SK-N-SH (cell line): ENCODE data around the gene TRIM54. TPM values are rescaled to one million over a fixed set of nuclear protein-coding genes. Genes with fewer than 3 reads are reported as not detected.

Experiments used
- CTCF ChIA-PET: fragments of 300-600, 350-600 bp; formaldehyde crosslinking; extraction: SDS; loops from one replicate; lab custom pipeline; 2021; lab: Yijun Ruan, JAX
- POLR2A ChIA-PET: fragments of 350-600 bp; sonication (Branson Sonifier 250); formaldehyde crosslinking; extraction: SDS; loops from one replicate; lab custom pipeline; 2020; ENCODE audit warnings: antibody characterized with exemption, inconsistent platforms; lab: Yijun Ruan, JAX
- DNase-seq: peaks from one replicate; pipeline ENCODE4 v3.0.0; 2012
- H2AFZ ChIP-seq: fragments of 200-600 bp; sonication (generic); 2 replicates; pipeline ENCODE4 v1.8.1; 2016; ENCODE audit warnings: antibody characterized with exemption, mild to moderate bottlenecking, low read depth
- H3F3A ChIP-seq: fragments of 200-600 bp; sonication (generic); replicated peaks from 2 replicates; pipeline ENCODE3; 2016; ENCODE audit warnings: antibody characterized with exemption, mild to moderate bottlenecking; ENCODE audit not compliant: insufficient read depth
- H3K27ac ChIP-seq, 2 experiments: fragments of 200-500 bp in 1 of 2; fragments of 200-600 bp in 1 of 2; sonication (Bioruptor generic) in 1 of 2; sonication (generic), shearing (Covaris generic) in 1 of 2; 2 replicates each; pipeline versions ENCODE4 v1.5.1 to v1.6.1; 2014 to 2016; ENCODE audit warnings: low read depth in 2 of 2, inconsistent platforms in 1 of 2, low read length in 1 of 2, mild to moderate bottlenecking in 1 of 2, mixed read lengths in 1 of 2
- H3K27me3 ChIP-seq: fragments of 200-600 bp; sonication (generic), shearing (Covaris generic); 2 replicates; pipeline ENCODE4 v1.6.1; 2016; ENCODE audit warnings: mixed run types; ENCODE audit not compliant: insufficient read depth
- H3K36me3 ChIP-seq, 2 experiments: fragments of 200-500 bp in 1 of 2; fragments of 200-600 bp in 1 of 2; sonication (Bioruptor generic) in 1 of 2; sonication (generic) in 1 of 2; replicated peaks in 1 of 2; 2 replicates each; pipeline versions ENCODE3 to v1.5.1; 2014 to 2016; ENCODE audit warnings: low read length in 1 of 2, mild to moderate bottlenecking in 1 of 2; ENCODE audit not compliant: insufficient read depth in 2 of 2, control insufficient read depth in 1 of 2
- H3K4me1 ChIP-seq, 2 experiments: fragments of 200-500 bp in 1 of 2; fragments of 200-600 bp in 1 of 2; sonication (Bioruptor generic) in 1 of 2; sonication (generic), shearing (Covaris generic) in 1 of 2; 2 replicates each; pipeline versions ENCODE4 v1.5.1 to v1.6.1; 2014 to 2016; ENCODE audit warnings: low read depth in 1 of 2, low read length in 1 of 2, mixed run types in 1 of 2; ENCODE audit not compliant: insufficient read depth in 2 of 2, control insufficient read depth in 1 of 2
- H3K4me2 ChIP-seq: fragments of 200-600 bp; sonication (generic), shearing (Covaris generic); 2 replicates; pipeline ENCODE4 v1.6.1; 2017; ENCODE audit warnings: mixed run types
- H3K4me3 ChIP-seq, 2 experiments: fragments of 200-500 bp in 1 of 2; fragments of 200-600 bp in 1 of 2; sonication (Bioruptor generic) in 1 of 2; sonication (generic), shearing (Covaris generic) in 1 of 2; 2 replicates each; pipeline versions ENCODE4 v1.5.1 to v1.8.1; 2014 to 2016; ENCODE audit warnings: low read depth in 2 of 2, inconsistent platforms in 1 of 2, low read length in 1 of 2, mild to moderate bottlenecking in 1 of 2, mixed read lengths in 1 of 2, moderate library complexity in 1 of 2
- H3K79me2 ChIP-seq: fragments of 200-600 bp; sonication (generic); 2 replicates; pipeline ENCODE4 v1.8.1; 2017; ENCODE audit warnings: mild to moderate bottlenecking; ENCODE audit not compliant: insufficient read depth
- H3K9ac ChIP-seq: fragments of 200-600 bp; sonication (generic); 2 replicates; pipeline ENCODE4 v1.6.1; 2017; ENCODE audit warnings: mixed run types
- H3K9me2 ChIP-seq: fragments of 200-600 bp; sonication (generic); 2 replicates; pipeline ENCODE4 v1.6.1; 2017; ENCODE audit warnings: mixed run types
- H3K9me3 ChIP-seq: fragments of 200-600 bp; sonication (generic); 2 replicates; pipeline ENCODE4 v1.6.1; 2017; ENCODE audit warnings: mixed run types, mild to moderate bottlenecking, moderate library complexity
- H4K20me1 ChIP-seq: fragments of 200-600 bp; sonication (generic); 2 replicates; pipeline ENCODE4 v1.6.1; 2017; ENCODE audit warnings: mild to moderate bottlenecking, mixed run types; ENCODE audit not compliant: insufficient read depth
- CHD2 ChIP-seq: fragments of 150-350 bp; IDR thresholded peaks from 2 replicates; pipeline ENCODE4 v1.6.1; 2018; ENCODE audit warnings: low read length; ENCODE audit not compliant: partially characterized antibody
- EP300 ChIP-seq, 2 experiments: IDR thresholded peaks; 2 replicates each; pipeline versions ENCODE4 v1.4.0 to v1.6.1; 2012; ENCODE audit warnings: borderline replicate concordance in 1 of 2, low read depth in 1 of 2, low read length in 1 of 2
- FOSL2 ChIP-seq: IDR thresholded peaks from 2 replicates; pipeline ENCODE4 v1.4.0; 2012; ENCODE audit warnings: low read depth, mild to moderate bottlenecking, moderate library complexity, borderline replicate concordance
- MEF2A ChIP-seq: IDR thresholded peaks from 2 replicates; pipeline ENCODE4 v1.4.0; 2012; ENCODE audit warnings: low read depth, borderline replicate concordance
- MXI1 ChIP-seq: IDR thresholded peaks from 2 replicates; pipeline ENCODE4 v1.6.1; 2012; ENCODE audit warnings: mild to moderate bottlenecking, low read depth, low read length, improper control_type of control experiment
- NFIC ChIP-seq: IDR thresholded peaks from 2 replicates; pipeline ENCODE4 v1.4.0; 2012; ENCODE audit warnings: borderline replicate concordance
- NRF1 ChIP-seq: IDR thresholded peaks from 2 replicates; pipeline ENCODE4 v1.6.1; 2012; ENCODE audit warnings: low read depth, mild to moderate bottlenecking, low read length
- POLR2AphosphoS5 ChIP-seq: IDR thresholded peaks from 2 replicates; pipeline ENCODE4 v1.6.1; 2012; ENCODE audit warnings: low read depth, low read length
- RAD21 ChIP-seq: IDR thresholded peaks from 2 replicates; pipeline ENCODE4 v1.6.1; 2012; ENCODE audit warnings: mild to moderate bottlenecking, low read length
- RCOR1 ChIP-seq: fragments of 150-350 bp; IDR thresholded peaks from 2 replicates; pipeline ENCODE4 v1.6.1; 2017; ENCODE audit warnings: antibody characterized with exemption, low read length
- SIN3A ChIP-seq: IDR thresholded peaks from 2 replicates; pipeline ENCODE4 v1.6.1; 2012; ENCODE audit warnings: low read depth, mild to moderate bottlenecking, low read length, moderate library complexity, borderline replicate concordance
- TEAD4 ChIP-seq: IDR thresholded peaks from 2 replicates; pipeline ENCODE4 v1.4.0; 2012; ENCODE audit warnings: mild to moderate bottlenecking, borderline replicate concordance; ENCODE audit not compliant: insufficient read depth
- YY1 ChIP-seq: IDR thresholded peaks from 2 replicates; pipeline ENCODE4 v1.4.0; 2012; ENCODE audit warnings: low read depth, mild to moderate bottlenecking
- WGBS: methylation state at CpG from one replicate; pipeline ENCODE4 v1.1.6; 2017; ENCODE audit warnings: low lambda C conversion rate; 5-methylcytosine and 5-hydroxymethylcytosine counted together
- polyA plus RNA-seq, 3 experiments: library from polyadenylated mRNA; depleted of rRNA; stranded (reverse); fragments of >200 nt; gene quantifications; 2 replicates each; pipeline ENCODE4 v1.2.3, GENCODE V29; 2012
- TF ChIP-seq, protein P1 (sequence below): fragments of 150-350 bp; IDR thresholded peaks from 2 replicates; pipeline ENCODE4 v1.6.1; 2016; ENCODE audit warnings: mild to moderate bottlenecking, low read depth, low read length
- TF ChIP-seq, protein P2 (sequence below): IDR thresholded peaks from 2 replicates; pipeline ENCODE4 v1.4.0; 2012; ENCODE audit warnings: low read depth
- TF ChIP-seq, protein P3 (sequence below): IDR thresholded peaks from 2 replicates; pipeline ENCODE4 v1.4.0; 2012; ENCODE audit warnings: low read depth, borderline replicate concordance
- TF ChIP-seq, protein P4 (sequence below): IDR thresholded peaks from 2 replicates; pipeline ENCODE4 v1.6.1; 2012; ENCODE audit warnings: mild to moderate bottlenecking, low read depth, low read length, moderate library complexity
- TF ChIP-seq, protein P5 (sequence below): fragments of 200-600 bp; sonication (generic); IDR thresholded peaks from 2 replicates; pipeline ENCODE4 v1.6.1; 2017; ENCODE audit warnings: antibody characterized with exemption, mild to moderate bottlenecking, moderate library complexity

Gene TRIM54
- polyA plus RNA-seq, 1 of the 3 experiments (the other 2 are of a cell fraction), result 0.28 TPM

DNA sequence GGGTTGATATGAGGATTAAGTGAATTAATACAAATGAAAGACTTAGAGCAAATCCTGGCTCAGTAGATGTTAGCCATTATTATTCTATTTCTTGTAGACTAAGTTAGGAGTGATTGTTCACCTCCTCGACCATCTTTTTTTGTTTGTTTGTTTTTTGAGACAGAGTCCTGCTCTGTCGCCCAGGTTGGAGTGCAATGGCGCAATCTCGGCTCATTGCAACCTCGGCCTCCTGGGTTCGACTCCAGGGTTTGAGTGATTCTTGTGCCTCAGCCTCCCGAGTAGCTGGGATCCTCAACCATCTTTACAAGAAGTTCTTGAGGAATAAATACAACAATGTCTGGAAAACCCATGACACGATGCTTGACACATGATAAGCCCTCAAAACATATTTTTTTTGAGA, 12.7 kb downstream of the TRIM54 start:
- Histone ChIP-seq H3K27me3 (no peaks in the 10 kb centered on the region), H3K27ac (no peak overlapping the region), H3K9me2 (no peaks in the 10 kb centered on the region), H3K79me2 (no peaks in the 10 kb centered on the region), H3K9me3 (no peaks in the 10 kb centered on the region), H3K4me2 (no peak overlapping the region), H2AFZ (no peak overlapping the region), H3K4me1 (peaks cover 2 to 13% of the 10 kb centered on the region in 2 experiments; a peak in 3 of 4 replicates), H3K36me3 (no peaks in the 10 kb centered on the region), H4K20me1 (no peaks in the 10 kb centered on the region), H3K9ac (no peak overlapping the region), H3K4me3 (no peak overlapping the region), H3F3A (peaks cover 15% of the 10 kb centered on the region)
- TF ChIP-seq, protein P1, sequence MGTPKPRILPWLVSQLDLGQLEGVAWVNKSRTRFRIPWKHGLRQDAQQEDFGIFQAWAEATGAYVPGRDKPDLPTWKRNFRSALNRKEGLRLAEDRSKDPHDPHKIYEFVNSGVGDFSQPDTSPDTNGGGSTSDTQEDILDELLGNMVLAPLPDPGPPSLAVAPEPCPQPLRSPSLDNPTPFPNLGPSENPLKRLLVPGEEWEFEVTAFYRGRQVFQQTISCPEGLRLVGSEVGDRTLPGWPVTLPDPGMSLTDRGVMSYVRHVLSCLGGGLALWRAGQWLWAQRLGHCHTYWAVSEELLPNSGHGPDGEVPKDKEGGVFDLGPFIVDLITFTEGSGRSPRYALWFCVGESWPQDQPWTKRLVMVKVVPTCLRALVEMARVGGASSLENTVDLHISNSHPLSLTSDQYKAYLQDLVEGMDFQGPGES, result no peak
- TF ChIP-seq, protein P2, sequence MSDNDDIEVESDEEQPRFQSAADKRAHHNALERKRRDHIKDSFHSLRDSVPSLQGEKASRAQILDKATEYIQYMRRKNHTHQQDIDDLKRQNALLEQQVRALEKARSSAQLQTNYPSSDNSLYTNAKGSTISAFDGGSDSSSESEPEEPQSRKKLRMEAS, result no peak
- no peak for TF ChIP-seq CHD2
- TF ChIP-seq YY1, result no peak
- no peak for TF ChIP-seq NFIC
- TF ChIP-seq RAD21, result no peak
- no peak for TF ChIP-seq RCOR1
- TF ChIP-seq TEAD4, result no peak
- no peak for TF ChIP-seq NRF1
- no peak for TF ChIP-seq MEF2A
- TF ChIP-seq FOSL2, result no peak
- TF ChIP-seq, protein P3, sequence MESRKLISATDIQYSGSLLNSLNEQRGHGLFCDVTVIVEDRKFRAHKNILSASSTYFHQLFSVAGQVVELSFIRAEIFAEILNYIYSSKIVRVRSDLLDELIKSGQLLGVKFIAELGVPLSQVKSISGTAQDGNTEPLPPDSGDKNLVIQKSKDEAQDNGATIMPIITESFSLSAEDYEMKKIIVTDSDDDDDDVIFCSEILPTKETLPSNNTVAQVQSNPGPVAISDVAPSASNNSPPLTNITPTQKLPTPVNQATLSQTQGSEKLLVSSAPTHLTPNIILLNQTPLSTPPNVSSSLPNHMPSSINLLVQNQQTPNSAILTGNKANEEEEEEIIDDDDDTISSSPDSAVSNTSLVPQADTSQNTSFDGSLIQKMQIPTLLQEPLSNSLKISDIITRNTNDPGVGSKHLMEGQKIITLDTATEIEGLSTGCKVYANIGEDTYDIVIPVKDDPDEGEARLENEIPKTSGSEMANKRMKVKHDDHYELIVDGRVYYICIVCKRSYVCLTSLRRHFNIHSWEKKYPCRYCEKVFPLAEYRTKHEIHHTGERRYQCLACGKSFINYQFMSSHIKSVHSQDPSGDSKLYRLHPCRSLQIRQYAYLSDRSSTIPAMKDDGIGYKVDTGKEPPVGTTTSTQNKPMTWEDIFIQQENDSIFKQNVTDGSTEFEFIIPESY, result no peak
- TF ChIP-seq EP300 (IDR thresholded peaks at IDR 0.05; ENCODE audit: borderline replicate concordance in 1 of 2, low read depth in 1 of 2, low read length in 1 of 2), result no peak
- TF ChIP-seq, protein P4, sequence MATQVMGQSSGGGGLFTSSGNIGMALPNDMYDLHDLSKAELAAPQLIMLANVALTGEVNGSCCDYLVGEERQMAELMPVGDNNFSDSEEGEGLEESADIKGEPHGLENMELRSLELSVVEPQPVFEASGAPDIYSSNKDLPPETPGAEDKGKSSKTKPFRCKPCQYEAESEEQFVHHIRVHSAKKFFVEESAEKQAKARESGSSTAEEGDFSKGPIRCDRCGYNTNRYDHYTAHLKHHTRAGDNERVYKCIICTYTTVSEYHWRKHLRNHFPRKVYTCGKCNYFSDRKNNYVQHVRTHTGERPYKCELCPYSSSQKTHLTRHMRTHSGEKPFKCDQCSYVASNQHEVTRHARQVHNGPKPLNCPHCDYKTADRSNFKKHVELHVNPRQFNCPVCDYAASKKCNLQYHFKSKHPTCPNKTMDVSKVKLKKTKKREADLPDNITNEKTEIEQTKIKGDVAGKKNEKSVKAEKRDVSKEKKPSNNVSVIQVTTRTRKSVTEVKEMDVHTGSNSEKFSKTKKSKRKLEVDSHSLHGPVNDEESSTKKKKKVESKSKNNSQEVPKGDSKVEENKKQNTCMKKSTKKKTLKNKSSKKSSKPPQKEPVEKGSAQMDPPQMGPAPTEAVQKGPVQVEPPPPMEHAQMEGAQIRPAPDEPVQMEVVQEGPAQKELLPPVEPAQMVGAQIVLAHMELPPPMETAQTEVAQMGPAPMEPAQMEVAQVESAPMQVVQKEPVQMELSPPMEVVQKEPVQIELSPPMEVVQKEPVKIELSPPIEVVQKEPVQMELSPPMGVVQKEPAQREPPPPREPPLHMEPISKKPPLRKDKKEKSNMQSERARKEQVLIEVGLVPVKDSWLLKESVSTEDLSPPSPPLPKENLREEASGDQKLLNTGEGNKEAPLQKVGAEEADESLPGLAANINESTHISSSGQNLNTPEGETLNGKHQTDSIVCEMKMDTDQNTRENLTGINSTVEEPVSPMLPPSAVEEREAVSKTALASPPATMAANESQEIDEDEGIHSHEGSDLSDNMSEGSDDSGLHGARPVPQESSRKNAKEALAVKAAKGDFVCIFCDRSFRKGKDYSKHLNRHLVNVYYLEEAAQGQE, result no peak
- TF ChIP-seq, protein P5, sequence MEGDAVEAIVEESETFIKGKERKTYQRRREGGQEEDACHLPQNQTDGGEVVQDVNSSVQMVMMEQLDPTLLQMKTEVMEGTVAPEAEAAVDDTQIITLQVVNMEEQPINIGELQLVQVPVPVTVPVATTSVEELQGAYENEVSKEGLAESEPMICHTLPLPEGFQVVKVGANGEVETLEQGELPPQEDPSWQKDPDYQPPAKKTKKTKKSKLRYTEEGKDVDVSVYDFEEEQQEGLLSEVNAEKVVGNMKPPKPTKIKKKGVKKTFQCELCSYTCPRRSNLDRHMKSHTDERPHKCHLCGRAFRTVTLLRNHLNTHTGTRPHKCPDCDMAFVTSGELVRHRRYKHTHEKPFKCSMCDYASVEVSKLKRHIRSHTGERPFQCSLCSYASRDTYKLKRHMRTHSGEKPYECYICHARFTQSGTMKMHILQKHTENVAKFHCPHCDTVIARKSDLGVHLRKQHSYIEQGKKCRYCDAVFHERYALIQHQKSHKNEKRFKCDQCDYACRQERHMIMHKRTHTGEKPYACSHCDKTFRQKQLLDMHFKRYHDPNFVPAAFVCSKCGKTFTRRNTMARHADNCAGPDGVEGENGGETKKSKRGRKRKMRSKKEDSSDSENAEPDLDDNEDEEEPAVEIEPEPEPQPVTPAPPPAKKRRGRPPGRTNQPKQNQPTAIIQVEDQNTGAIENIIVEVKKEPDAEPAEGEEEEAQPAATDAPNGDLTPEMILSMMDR, result no peak
- TF ChIP-seq POLR2AphosphoS5, result no peak
- no peak for TF ChIP-seq SIN3A
- TF ChIP-seq MXI1, result no peak
- WGBS, result 83% methylated on average over 8 of the region's 8 CpGs
- ChIA-PET POLR2A (interaction anchor here (0.6 kb wide), 1 partner anchor 207 kb away, joined by 3 read pairs; no protein-coding TSS in a partner anchor), CTCF (interaction anchor here (1.1 to 18.7 kb wide), 4 partner anchors 10 to 195 kb away, joined by 3 to 392 read pairs (median 204); partner anchors contain the start of genes SLC30A3, TRIM54 and UCN)
- no peak for DNase-seq
